ENCODE results near the gene MED20. TPM values are rescaled to one million over a fixed set of nuclear protein-coding genes. Genes with fewer than 3 reads are reported as not detected.

Gene MED20
- total and polyA plus RNA-seq, 10 of the 15 experiments (the other 5 are each of a cell fraction or from before 2014, with no cell fraction given), result 13.4 to 24.8 (median 17.9) TPM

DNA sequence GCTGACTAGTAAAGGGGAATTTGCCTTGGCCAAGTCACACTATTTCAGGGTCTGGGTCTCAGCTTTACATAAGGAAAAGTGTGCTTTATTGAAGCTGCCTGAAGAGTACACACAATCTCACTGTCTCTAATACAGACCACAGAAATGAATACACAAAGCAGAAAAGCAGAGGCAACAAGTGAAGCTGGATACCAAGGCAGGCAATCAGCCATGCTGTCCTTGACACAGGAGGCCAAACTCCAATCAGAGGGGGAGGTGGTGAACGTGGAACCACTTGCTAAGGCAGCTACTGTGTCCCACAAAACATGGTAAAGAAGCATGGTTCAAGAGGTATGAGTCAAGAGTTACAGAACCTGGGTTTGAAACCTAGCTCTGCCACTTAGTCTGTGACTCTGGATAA, 42.4 kb upstream of the MED20 start:
- Histone ChIP-seq H4K20me1 (ENCODE audit: control insufficient read depth, insufficient read depth) (no peaks in the 10 kb centered on the region), H3K4me1 (ENCODE audit: control insufficient read depth, insufficient read depth, low read length) (peaks cover 4% of the 10 kb centered on the region), H2AFZ (ENCODE audit: control insufficient read depth, low read depth, low read length) (no peak overlapping the region), H3K79me2 (ENCODE audit: control insufficient read depth, insufficient read depth, low read length) (no peaks in the 10 kb centered on the region), H3K9me3 (replicated peaks; ENCODE audit: control insufficient read depth, insufficient read depth, low read length) (no peaks in the 10 kb centered on the region), H3K9ac (ENCODE audit: control insufficient read depth, insufficient read depth, low read length) (no peak overlapping the region), H3K27me3 (replicated peaks in 1 of 2; ENCODE audit: control insufficient read depth in 2 of 2, insufficient read depth in 2 of 2, low read length in 1 of 2) (no peaks in the 10 kb centered on the region), H3K4me2 (ENCODE audit: control insufficient read depth, insufficient read depth) (no peak overlapping the region), H3K27ac (ENCODE audit: control insufficient read depth, insufficient read depth) (no peak overlapping the region), H3K36me3 (ENCODE audit: control insufficient read depth in 2 of 2, insufficient read depth in 2 of 2, low read length in 1 of 2) (no peaks in the 10 kb centered on the region), H3K4me3 (no peak overlapping the region)
- no TSS peak for BruUV-seq (replicated peaks)
- TF ChIP-seq, protein P1, sequence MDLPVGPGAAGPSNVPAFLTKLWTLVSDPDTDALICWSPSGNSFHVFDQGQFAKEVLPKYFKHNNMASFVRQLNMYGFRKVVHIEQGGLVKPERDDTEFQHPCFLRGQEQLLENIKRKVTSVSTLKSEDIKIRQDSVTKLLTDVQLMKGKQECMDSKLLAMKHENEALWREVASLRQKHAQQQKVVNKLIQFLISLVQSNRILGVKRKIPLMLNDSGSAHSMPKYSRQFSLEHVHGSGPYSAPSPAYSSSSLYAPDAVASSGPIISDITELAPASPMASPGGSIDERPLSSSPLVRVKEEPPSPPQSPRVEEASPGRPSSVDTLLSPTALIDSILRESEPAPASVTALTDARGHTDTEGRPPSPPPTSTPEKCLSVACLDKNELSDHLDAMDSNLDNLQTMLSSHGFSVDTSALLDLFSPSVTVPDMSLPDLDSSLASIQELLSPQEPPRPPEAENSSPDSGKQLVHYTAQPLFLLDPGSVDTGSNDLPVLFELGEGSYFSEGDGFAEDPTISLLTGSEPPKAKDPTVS (IDR thresholded peaks at IDR 0.05; ENCODE audit: low read depth, low read length), result no peak
- TF ChIP-seq FOXM1 (IDR thresholded peaks at IDR 0.05; ENCODE audit: low read depth, low read length) (no peak), NFIC (IDR thresholded peaks at IDR 0.05; ENCODE audit: low read depth, low read length) (no peak), CREB1 (IDR thresholded peaks at IDR 0.05; ENCODE audit: low read depth) (no peak), CHD1 (IDR thresholded peaks at IDR 0.05; ENCODE audit: low read depth, low read length) (no peak), CEBPB (IDR thresholded peaks at IDR 0.05; ENCODE audit: borderline replicate concordance in 1 of 2, low read depth in 2 of 2, low read length in 2 of 2) (no peak), NFXL1 (IDR thresholded peaks at IDR 0.05; ENCODE audit: borderline replicate concordance) (no peak), YBX1 (IDR thresholded peaks at IDR 0.05) (no peak), NFYA (IDR thresholded peaks at IDR 0.05; ENCODE audit: borderline replicate concordance, low read depth, low read length) (no peak), JUNB (IDR thresholded peaks at IDR 0.05) (no peak), POU2F2 (IDR thresholded peaks at IDR 0.05; ENCODE audit: borderline replicate concordance, low read depth, low read length) (no peak), SMARCA5 (IDR thresholded peaks at IDR 0.05) (no peak), PKNOX1 (IDR thresholded peaks at IDR 0.05) (no peak), HDGF (IDR thresholded peaks at IDR 0.05) (no peak), BACH1 (IDR thresholded peaks at IDR 0.05; ENCODE audit: borderline replicate concordance) (no peak), SPI1 (IDR thresholded peaks at IDR 0.05; ENCODE audit: borderline replicate concordance, insufficient read depth, low read depth, low read length) (no peak)
- TF ChIP-seq, protein P2, sequence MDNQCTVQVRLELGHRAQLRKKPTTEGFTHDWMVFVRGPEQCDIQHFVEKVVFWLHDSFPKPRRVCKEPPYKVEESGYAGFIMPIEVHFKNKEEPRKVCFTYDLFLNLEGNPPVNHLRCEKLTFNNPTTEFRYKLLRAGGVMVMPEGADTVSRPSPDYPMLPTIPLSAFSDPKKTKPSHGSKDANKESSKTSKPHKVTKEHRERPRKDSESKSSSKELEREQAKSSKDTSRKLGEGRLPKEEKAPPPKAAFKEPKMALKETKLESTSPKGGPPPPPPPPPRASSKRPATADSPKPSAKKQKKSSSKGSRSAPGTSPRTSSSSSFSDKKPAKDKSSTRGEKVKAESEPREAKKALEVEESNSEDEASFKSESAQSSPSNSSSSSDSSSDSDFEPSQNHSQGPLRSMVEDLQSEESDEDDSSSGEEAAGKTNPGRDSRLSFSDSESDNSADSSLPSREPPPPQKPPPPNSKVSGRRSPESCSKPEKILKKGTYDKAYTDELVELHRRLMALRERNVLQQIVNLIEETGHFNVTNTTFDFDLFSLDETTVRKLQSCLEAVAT (IDR thresholded peaks at IDR 0.05), result no peak
- ChIA-PET POLR2A (no interaction called here), SMC1A (ENCODE audit: uncharacterized antibody, unreplicated experiment) (interaction anchor here (0.8 to 1.4 kb wide), 7 partner anchors 10 to 162 kb away, joined by 3 to 5 read pairs (median 3); partner anchors contain the start of gene CCND3), CTCF (interaction anchor here (0.6 to 1.2 kb wide), 3 partner anchors 21 to 83 kb away, joined by 3 read pairs; no protein-coding TSS in a partner anchor), RAD21 (ENCODE audit: unreplicated experiment) (interaction anchor here (1.5 kb wide), 1 partner anchor 42 kb away, joined by 3 read pairs; the partner anchor contains the start of genes BYSL and MED20)
- DNase-seq (ENCODE audit: low read depth, low spot score) (no peak), FAIRE-seq (no peak), ATAC-seq (no peak)
- intact Hi-C loops (cut with micrococcal nuclease; ENCODE audit: unreplicated experiment), result no loop called here
- WGBS (ENCODE audit: insufficient coverage, insufficient replicate concordance, low lambda C conversion rate, missing lambda C conversion rate), result 0% methylated on average over 1 of the region's 1 CpG
- in situ Hi-C loops (cut with MboI), result no loop called here

All from GM12878 (cell line).